GM21576 (cell line): ENCODE results near the gene C19orf73.
"Not testable (repeated sequence)": the region's sequence is repeated elsewhere in the genome, so short reads cannot be mapped to it uniquely, and the experiment has no call there.

ENCODE experiments used
- ATAC-seq: cut with Tn5 transposase; IDR thresholded peaks from one replicate; pipeline ENCODE4 v1.9.1; 2021; ENCODE audit warnings: mild to moderate bottlenecking, moderate library complexity; ENCODE audit not compliant: unreplicated experiment

Gene C19orf73

GRCh38 chr19:49123285-49123684 lies 4.3 kb upstream of the C19orf73 start:
- not testable (repeated sequence) for ATAC-seq

- ATAC-seq: not testable (repeated sequence)
Observed at GRCh38 chr19:49121841-49122240, 2.9 kb upstream of the C19orf73 start.

GRCh38 chr19:49120868-49121267 lies 1.9 kb upstream of the C19orf73 start:
- ATAC-seq: no peak

GRCh38 chr19:49120325-49120683 lies 1.4 kb upstream of the C19orf73 start:
- ATAC-seq: no peak

GRCh38 chr19:49119411-49120324 lies 725 bp upstream of the C19orf73 start, which contains the start of gene PPFIA3:
TSS of gene PPFIA3 (plus strand) at chr19:49119544. CDS start at chr19:49127874, 8,330 bp downstream.
- no peak for ATAC-seq

GRCh38 chr19:49117677-49118564 lies 1.0 kb downstream of the C19orf73 start:
- no peak for ATAC-seq

GRCh38 chr19:49116544-49116943 lies 2.4 kb downstream of the C19orf73 start:
- no peak for ATAC-seq

- no peak for ATAC-seq
Observed at GRCh38 chr19:49114630-49115363, 4.1 kb downstream of the C19orf73 start.

GRCh38 chr19:49113762-49114629 lies 4.9 kb downstream of the C19orf73 start, which contains the start of gene LIN7B:
TSS of gene LIN7B (plus strand) at chr19:49114370. CDS start at chr19:49114405, 35 bp downstream.
- peak; percentile 50 for ATAC-seq

- no peak for ATAC-seq
Observed at GRCh38 chr19:49111218-49111998, 7.5 kb downstream of the C19orf73 start.

GRCh38 chr19:49110567-49110966 lies 8.4 kb downstream of the C19orf73 start:
- no peak for ATAC-seq

- ATAC-seq: no peak
Observed at GRCh38 chr19:49109569-49110233, 9.2 kb downstream of the C19orf73 start.

GRCh38 chr19:49109051-49109450 lies 9.9 kb downstream of the C19orf73 start:
- ATAC-seq: no peak

GRCh38 chr19:49107625-49108459 lies 11.1 kb downstream of the C19orf73 start:
- ATAC-seq: no peak

- no peak for ATAC-seq
Observed at GRCh38 chr19:49106648-49107135, 12.3 kb downstream of the C19orf73 start.

- ATAC-seq: no peak
Observed at GRCh38 chr19:49104229-49104864, 14.6 kb downstream of the C19orf73 start.
